HepG2 (cell line): ENCODE data around the gene SMARCA2. TPM values are rescaled to one million over a fixed set of nuclear protein-coding genes. Genes with fewer than 3 reads are reported as not detected.

Experiments
- BHLHE40 ChIP-seq: IDR thresholded peaks from 2 replicates; pipeline ENCODE4 v1.6.1; 2011; ENCODE audit warnings: low read length, improper control_type of control experiment
- DNMT3B ChIP-seq: conservative IDR thresholded peaks from 2 replicates; pipeline ENCODE4 v1.6.1; 2016; ENCODE audit warnings: missing biosample characterization, control low read depth
- EP300 ChIP-seq, 3 experiments: sonication (generic) in 1 of 3; formaldehyde crosslinking in 1 of 3; IDR thresholded peaks; 2 replicates each; pipeline versions ENCODE4 v1.5.1 to v1.6.1; 2011 to 2020; ENCODE audit warnings: low read depth in 2 of 3, low read length in 2 of 3, borderline replicate concordance in 1 of 3, improper control_type of control experiment in 1 of 3, mild to moderate bottlenecking in 1 of 3, missing genetic modification reagents in 1 of 3, moderate library complexity in 1 of 3
- GTF3A ChIP-seq: sonication (generic); formaldehyde crosslinking; conservative IDR thresholded peaks from 2 replicates; pipeline ENCODE4 v1.4.0; 2020; ENCODE audit warnings: mild to moderate bottlenecking, missing genetic modification reagents
- HNF4G ChIP-seq, 2 experiments: sonication (generic) in 1 of 2; formaldehyde crosslinking in 1 of 2; IDR thresholded peaks; 2 replicates each; pipeline versions ENCODE4 v1.4.0 to v1.6.1; 2011 to 2020; ENCODE audit warnings: borderline replicate concordance in 2 of 2, low read depth in 2 of 2, mild to moderate bottlenecking in 2 of 2, low read length in 1 of 2, missing genetic modification reagents in 1 of 2, moderate library complexity in 1 of 2
- HOXD1 ChIP-seq: sonication (generic); formaldehyde crosslinking; IDR thresholded peaks from 2 replicates; pipeline ENCODE4 v1.5.0; 2020; ENCODE audit warnings: missing genetic modification reagents
- MBD4 ChIP-seq: IDR thresholded peaks from 2 replicates; pipeline ENCODE4 v1.6.1; 2012; ENCODE audit warnings: low read length, inconsistent platforms, borderline replicate concordance
- MXD1 ChIP-seq: sonication (generic); formaldehyde crosslinking; IDR thresholded peaks from 2 replicates; pipeline ENCODE4 v1.4.0; 2020; ENCODE audit warnings: mild to moderate bottlenecking, missing genetic modification reagents
- RAD21 ChIP-seq: fragments of 450-650 bp; formaldehyde crosslinking; IDR thresholded peaks from 2 replicates; pipeline ENCODE4 v1.5.0; 2020; ENCODE audit warnings: mild to moderate bottlenecking
- SALL2 ChIP-seq: sonication (generic); formaldehyde crosslinking; IDR thresholded peaks from 2 replicates; pipeline ENCODE4 v1.8.1; 2023; ENCODE audit warnings: mild to moderate bottlenecking, missing genetic modification reagents, inconsistent platforms
- SOX13 ChIP-seq, 3 experiments: fragments of 450-650 bp in 1 of 3; sonication (generic) in 1 of 3; formaldehyde crosslinking in 1 of 3; IDR thresholded peaks in 2 of 3; conservative IDR thresholded peaks in 1 of 3; 2 replicates each; pipeline versions ENCODE4 v1.5.0 to v1.6.1; 2016 to 2020; ENCODE audit warnings: antibody characterized with exemption in 1 of 3, mild to moderate bottlenecking in 1 of 3, missing compliant biosample characterization in 1 of 3, missing genetic modification reagents in 1 of 3, moderate library complexity in 1 of 3
- ZBTB40 ChIP-seq, 2 experiments: fragments of 450-650 bp in 1 of 2; sonication (generic) in 1 of 2; formaldehyde crosslinking in 1 of 2; IDR thresholded peaks; 2 replicates each; pipeline versions ENCODE4 v1.6.1 to v1.8.0; 2016 to 2022; ENCODE audit warnings: antibody characterized with exemption in 1 of 2, mild to moderate bottlenecking in 1 of 2, missing genetic modification reagents in 1 of 2
- ZNF12 ChIP-seq: sonication (generic); formaldehyde crosslinking; IDR thresholded peaks from 2 replicates; pipeline ENCODE4 v1.5.0; 2020; ENCODE audit warnings: missing genetic modification reagents
- ZNF143 ChIP-seq: sonication (generic); formaldehyde crosslinking; IDR thresholded peaks from 2 replicates; pipeline ENCODE4 v1.4.0; 2020; ENCODE audit warnings: missing genetic modification reagents
- ZNF205 ChIP-seq: IDR thresholded peaks from 2 replicates; pipeline ENCODE4 v1.6.1; 2018; ENCODE audit warnings: missing biosample characterization, missing genetic modification reagents
- ZNF616 ChIP-seq: sonication (generic); formaldehyde crosslinking; IDR thresholded peaks from 2 replicates; pipeline ENCODE4 v1.5.0; 2020; ENCODE audit warnings: low read depth, mild to moderate bottlenecking, missing genetic modification reagents
- polyA plus RNA-seq, 8 experiments: library from polyadenylated mRNA; depleted of rRNA in 3 of 8; stranded (reverse) in 7 of 8; unstranded in 1 of 8; fragments of >200 nt; fragmentation: Illumina TruSeq in 4 of 8; extraction: Trizol in 4 of 8; gene quantifications; 2 replicates each; pipeline versions ENCODE4 v1.2.1 to v1.2.3, GENCODE V29; 2011 to 2016; ENCODE audit warnings: low read depth in 4 of 8, missing spikeins in 1 of 8, mixed read lengths in 1 of 8; ENCODE audit not compliant: insufficient read depth in 1 of 8
- total RNA-seq, 5 experiments: library from RNA; depleted of rRNA; stranded (reverse); fragments of >200 nt; fragmentation: Illumina TruSeq; extraction: Trizol; gene quantifications; 2 replicates each; pipeline ENCODE4 v1.2.3, GENCODE V29; 2016; ENCODE audit warnings: low read depth in 1 of 5
- TF ChIP-seq, protein P1 (sequence below): IDR thresholded peaks from 2 replicates; pipeline ENCODE4 v1.6.1; 2016; ENCODE audit warnings: mild to moderate bottlenecking, missing biosample characterization, missing genetic modification reagents

The SMARCA2 gene
- total and polyA plus RNA-seq, 2 of the 13 experiments (the other 11 are each of a cell fraction or from before 2014, with no cell fraction given) = 22.5 to 23.7 TPM

DNA sequence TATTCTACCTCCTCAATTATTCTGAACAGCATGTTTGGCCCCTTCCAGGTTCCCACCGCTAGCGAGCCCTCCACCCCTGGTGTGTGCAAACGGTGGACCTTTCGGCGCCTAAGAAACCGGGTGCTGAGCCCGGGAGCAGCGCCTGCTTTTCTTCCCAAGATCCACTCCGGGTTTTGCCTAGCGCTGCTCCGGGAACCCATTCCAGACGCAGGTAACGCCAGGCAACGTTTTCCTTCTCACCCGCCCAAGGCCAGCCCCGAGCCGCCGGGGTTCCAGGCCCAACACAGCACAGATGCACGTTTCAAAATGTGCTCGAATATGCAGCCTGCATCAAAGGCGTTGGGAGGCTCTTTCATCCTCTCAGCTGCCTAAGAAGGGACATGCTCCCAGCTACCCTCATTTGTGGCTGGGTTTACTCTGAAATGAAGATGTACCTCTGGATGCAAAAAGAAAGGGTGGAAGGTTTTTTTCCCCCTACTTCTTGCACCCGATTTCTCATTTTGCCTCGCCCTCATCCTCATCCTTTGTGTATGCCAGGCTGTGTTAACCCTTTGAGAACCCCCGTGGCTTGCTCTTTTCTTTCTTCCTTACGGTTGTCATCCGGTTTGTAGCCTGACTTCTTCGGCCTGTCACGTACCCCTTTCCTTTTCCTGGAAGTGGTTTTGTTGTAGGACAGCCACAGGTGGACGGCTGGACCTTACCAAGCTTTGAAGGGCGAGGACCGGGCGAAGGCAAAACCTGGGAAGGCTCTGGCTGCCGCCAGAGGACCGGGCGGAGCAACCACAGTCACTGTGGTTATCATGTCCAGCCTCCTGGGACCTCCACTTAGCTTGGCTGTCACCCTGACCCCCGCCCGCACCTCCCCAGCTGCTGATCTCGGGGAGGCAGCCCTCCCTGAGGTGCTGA is 226.9 kb downstream of the SMARCA2 start (continued):
- TF ChIP-seq ZBTB40 (IDR thresholded peaks at IDR 0.05) (no peak), ZBTB40 (CRISPR knock-in tag; IDR thresholded peaks at IDR 0.05) (no peak), ZNF143 (CRISPR knock-in tag) (0 out of 2 replicates have a peak, but pooled peaks have one; percentile 17), SOX13 (IDR thresholded peaks at IDR 0.05) (no peak), SOX13 (CRISPR knock-in tag; conservative IDR thresholded peaks at IDR 0.05 in 1 of 2, IDR thresholded peaks at IDR 0.05 in 1 of 2) (peak in 1 of 2 experiments; percentile 55; a peak in 2 of 4 replicates), HOXD1 (peak; percentile 83), BHLHE40 (no peak; the same call in 1 of the 2 replicates), ZNF616 (CRISPR knock-in tag) (0 out of 2 replicates have a peak, but pooled peaks have one; percentile 54), SALL2 (peak; percentile 46; the same call in 1 of the 2 replicates), ZNF205 (CRISPR knock-in tag) (no peak), MXD1 (peak; percentile 54), EP300 (IDR thresholded peaks at IDR 0.05; ENCODE audit: low read depth in 2 of 2, low read length in 2 of 2) (peak in 1 of 2 experiments; percentile 28; a peak in 1 of 4 replicates), EP300 (CRISPR knock-in tag; IDR thresholded peaks at IDR 0.05; ENCODE audit: borderline replicate concordance) (no peak), DNMT3B (no peak), HNF4G (IDR thresholded peaks at IDR 0.05; ENCODE audit: borderline replicate concordance, low read depth, low read length) (peak; percentile 56; the same call in 1 of the 2 replicates), HNF4G (CRISPR knock-in tag; IDR thresholded peaks at IDR 0.05; ENCODE audit: borderline replicate concordance, low read depth) (no peak), MBD4 (no peak), ZNF12 (CRISPR knock-in tag) (0 out of 2 replicates have a peak, but pooled peaks have one; percentile 17), GTF3A (CRISPR knock-in tag) (no peak), RAD21 (CRISPR knock-in tag) (no peak)
- TF ChIP-seq, protein P1, sequence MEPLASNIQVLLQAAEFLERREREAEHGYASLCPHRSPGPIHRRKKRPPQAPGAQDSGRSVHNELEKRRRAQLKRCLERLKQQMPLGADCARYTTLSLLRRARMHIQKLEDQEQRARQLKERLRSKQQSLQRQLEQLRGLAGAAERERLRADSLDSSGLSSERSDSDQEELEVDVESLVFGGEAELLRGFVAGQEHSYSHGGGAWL (CRISPR knock-in tag) = peak; percentile 34; the same call in 1 of the 2 replicates
